ENCODE data around the gene CACNA1B. TPM values are rescaled to one million over a fixed set of nuclear protein-coding genes. Genes with fewer than 3 reads are reported as not detected.

The CACNA1B gene
- polyA plus RNA-seq, 2 of the 4 experiments (the other 2 are of a cell fraction): 0.03 to 0.06 TPM

DNA sequence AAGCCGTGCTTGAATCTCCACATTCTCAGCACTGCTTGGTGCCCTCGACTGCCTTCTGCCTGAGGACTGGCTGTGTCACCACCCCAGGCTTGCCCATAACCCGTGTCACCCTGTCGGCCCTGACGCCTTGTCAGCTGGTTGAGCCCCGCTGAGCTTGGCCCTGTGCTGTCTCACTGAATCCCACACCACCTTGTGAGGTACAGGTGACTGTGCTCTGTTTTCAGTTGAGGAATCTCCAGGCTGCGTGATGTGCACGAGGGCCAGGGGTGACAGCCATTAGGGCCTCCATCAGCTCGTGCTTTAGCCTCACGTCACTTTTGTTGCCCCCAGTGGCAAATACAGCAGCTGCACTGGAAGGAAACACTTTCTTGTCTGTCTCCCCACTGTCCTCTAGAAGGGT is 90.7 kb downstream of the CACNA1B start:
- ATAC-seq: peak in 1 of 2 experiments; percentile 77; a peak in 3 of 6 replicates
- WGBS (ENCODE audit: missing lambda C conversion rate): 43% methylated on average over 10 of the region's 10 CpGs
- no peaks in the 10 kb centered on the region for H3K4me1 ChIP-seq
- CTCF ChIA-PET: interaction anchor here (1.1 to 1.2 kb wide), 2 partner anchors 16 to 136 kb away, joined by 3 to 4 read pairs; no protein-coding TSS in a partner anchor
- POLR2A ChIA-PET: no interaction called here
- DNase-seq (ENCODE audit: low read depth in 1 of 2, low spot score in 1 of 2): peak in 1 of 2 experiments; percentile 29
- no peak overlapping the region for H3K4me2 ChIP-seq
- no peak overlapping the region for H3K27ac ChIP-seq
- no peaks in the 10 kb centered on the region for H3K9me3 ChIP-seq
- FAIRE-seq: no peak
- no peak for TF ChIP-seq CHD4 (IDR thresholded peaks at IDR 0.05; ENCODE audit: borderline replicate concordance)
- TF ChIP-seq SMC3 (IDR thresholded peaks at IDR 0.05): no peak
- no peak for TF ChIP-seq EHMT2 (IDR thresholded peaks at IDR 0.05; ENCODE audit: low read depth)
- TF ChIP-seq, protein P1, sequence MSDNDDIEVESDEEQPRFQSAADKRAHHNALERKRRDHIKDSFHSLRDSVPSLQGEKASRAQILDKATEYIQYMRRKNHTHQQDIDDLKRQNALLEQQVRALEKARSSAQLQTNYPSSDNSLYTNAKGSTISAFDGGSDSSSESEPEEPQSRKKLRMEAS (IDR thresholded peaks at IDR 0.05): no peak
- TF ChIP-seq, protein P2, sequence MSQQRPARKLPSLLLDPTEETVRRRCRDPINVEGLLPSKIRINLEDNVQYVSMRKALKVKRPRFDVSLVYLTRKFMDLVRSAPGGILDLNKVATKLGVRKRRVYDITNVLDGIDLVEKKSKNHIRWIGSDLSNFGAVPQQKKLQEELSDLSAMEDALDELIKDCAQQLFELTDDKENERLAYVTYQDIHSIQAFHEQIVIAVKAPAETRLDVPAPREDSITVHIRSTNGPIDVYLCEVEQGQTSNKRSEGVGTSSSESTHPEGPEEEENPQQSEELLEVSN (IDR thresholded peaks at IDR 0.05; ENCODE audit: borderline replicate concordance, low read depth): no peak
- no peak for TF ChIP-seq RFX5 (IDR thresholded peaks at IDR 0.05)
- no peak for TF ChIP-seq ESRRA (IDR thresholded peaks at IDR 0.05; ENCODE audit: borderline replicate concordance, low read length)
- TF ChIP-seq, protein P3, sequence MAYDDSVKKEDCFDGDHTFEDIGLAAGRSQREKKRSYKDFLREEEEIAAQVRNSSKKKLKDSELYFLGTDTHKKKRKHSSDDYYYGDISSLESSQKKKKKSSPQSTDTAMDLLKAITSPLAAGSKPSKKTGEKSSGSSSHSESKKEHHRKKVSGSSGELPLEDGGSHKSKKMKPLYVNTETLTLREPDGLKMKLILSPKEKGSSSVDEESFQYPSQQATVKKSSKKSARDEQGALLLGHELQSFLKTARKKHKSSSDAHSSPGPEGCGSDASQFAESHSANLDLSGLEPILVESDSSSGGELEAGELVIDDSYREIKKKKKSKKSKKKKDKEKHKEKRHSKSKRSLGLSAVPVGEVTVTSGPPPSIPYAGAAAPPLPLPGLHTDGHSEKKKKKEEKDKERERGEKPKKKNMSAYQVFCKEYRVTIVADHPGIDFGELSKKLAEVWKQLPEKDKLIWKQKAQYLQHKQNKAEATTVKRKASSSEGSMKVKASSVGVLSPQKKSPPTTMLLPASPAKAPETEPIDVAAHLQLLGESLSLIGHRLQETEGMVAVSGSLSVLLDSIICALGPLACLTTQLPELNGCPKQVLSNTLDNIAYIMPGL (CRISPR knock-in tag; IDR thresholded peaks at IDR 0.05; ENCODE audit: borderline replicate concordance): no peak
- TF ChIP-seq, protein P4, sequence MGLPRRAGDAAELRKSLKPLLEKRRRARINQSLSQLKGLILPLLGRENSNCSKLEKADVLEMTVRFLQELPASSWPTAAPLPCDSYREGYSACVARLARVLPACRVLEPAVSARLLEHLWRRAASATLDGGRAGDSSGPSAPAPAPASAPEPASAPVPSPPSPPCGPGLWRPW (IDR thresholded peaks at IDR 0.05): no peak
- TF ChIP-seq, protein P5, sequence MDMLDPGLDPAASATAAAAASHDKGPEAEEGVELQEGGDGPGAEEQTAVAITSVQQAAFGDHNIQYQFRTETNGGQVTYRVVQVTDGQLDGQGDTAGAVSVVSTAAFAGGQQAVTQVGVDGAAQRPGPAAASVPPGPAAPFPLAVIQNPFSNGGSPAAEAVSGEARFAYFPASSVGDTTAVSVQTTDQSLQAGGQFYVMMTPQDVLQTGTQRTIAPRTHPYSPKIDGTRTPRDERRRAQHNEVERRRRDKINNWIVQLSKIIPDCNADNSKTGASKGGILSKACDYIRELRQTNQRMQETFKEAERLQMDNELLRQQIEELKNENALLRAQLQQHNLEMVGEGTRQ (IDR thresholded peaks at IDR 0.05): no peak
- no peak for TF ChIP-seq HOXA7 (CRISPR knock-in tag; IDR thresholded peaks at IDR 0.05)
- no peak overlapping the region for H3K4me3 ChIP-seq

DNA sequence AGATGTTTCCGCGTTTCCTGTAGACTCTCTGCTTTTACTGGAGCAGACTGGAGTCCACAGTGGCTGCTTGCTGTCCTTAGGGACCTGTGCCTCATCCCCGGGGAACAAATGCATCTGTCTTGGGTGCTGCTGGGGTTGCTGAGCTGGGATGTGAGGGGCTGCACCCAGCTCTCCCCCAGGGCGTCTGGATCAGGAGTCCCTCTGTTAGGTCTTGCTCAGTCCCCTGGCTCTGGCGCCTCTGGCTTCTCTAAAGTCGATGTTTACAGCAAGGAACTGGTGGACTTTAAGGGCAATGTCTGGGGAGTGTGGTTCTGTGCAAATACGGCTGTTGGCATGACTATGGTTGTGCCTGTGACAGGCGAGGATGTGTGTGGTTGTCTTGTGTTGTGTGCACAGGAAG is 91.4 kb downstream of the CACNA1B start:
- ChIA-PET CTCF (interaction anchor here (1.1 to 1.2 kb wide), 2 partner anchors 17 to 135 kb away, joined by 3 to 4 read pairs; no protein-coding TSS in a partner anchor), POLR2A (no interaction called here)
- Histone ChIP-seq H3K9me3 (no peaks in the 10 kb centered on the region), H3K4me3 (no peak overlapping the region), H3K27ac (no peak overlapping the region), H3K4me1 (no peaks in the 10 kb centered on the region), H3K4me2 (no peak overlapping the region)
- TF ChIP-seq, protein P2 (IDR thresholded peaks at IDR 0.05; ENCODE audit: borderline replicate concordance, low read depth): no peak
- TF ChIP-seq, protein P6, sequence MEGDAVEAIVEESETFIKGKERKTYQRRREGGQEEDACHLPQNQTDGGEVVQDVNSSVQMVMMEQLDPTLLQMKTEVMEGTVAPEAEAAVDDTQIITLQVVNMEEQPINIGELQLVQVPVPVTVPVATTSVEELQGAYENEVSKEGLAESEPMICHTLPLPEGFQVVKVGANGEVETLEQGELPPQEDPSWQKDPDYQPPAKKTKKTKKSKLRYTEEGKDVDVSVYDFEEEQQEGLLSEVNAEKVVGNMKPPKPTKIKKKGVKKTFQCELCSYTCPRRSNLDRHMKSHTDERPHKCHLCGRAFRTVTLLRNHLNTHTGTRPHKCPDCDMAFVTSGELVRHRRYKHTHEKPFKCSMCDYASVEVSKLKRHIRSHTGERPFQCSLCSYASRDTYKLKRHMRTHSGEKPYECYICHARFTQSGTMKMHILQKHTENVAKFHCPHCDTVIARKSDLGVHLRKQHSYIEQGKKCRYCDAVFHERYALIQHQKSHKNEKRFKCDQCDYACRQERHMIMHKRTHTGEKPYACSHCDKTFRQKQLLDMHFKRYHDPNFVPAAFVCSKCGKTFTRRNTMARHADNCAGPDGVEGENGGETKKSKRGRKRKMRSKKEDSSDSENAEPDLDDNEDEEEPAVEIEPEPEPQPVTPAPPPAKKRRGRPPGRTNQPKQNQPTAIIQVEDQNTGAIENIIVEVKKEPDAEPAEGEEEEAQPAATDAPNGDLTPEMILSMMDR (IDR thresholded peaks at IDR 0.05): no peak
- TF ChIP-seq CBX8 (IDR thresholded peaks at IDR 0.05) (no peak), RNF2 (IDR thresholded peaks at IDR 0.05; ENCODE audit: borderline replicate concordance, low read depth) (no peak), POLR2AphosphoS2 (conservative IDR thresholded peaks at IDR 0.05; ENCODE audit: low read length) (no peak), KDM5A (IDR thresholded peaks at IDR 0.05) (no peak)
- FAIRE-seq (no peak), DNase-seq (ENCODE audit: low read depth in 1 of 2, low spot score in 1 of 2) (no peak), ATAC-seq (no peak)
- WGBS (ENCODE audit: missing lambda C conversion rate): 44% methylated on average over 6 of the region's 8 CpGs

DNA sequence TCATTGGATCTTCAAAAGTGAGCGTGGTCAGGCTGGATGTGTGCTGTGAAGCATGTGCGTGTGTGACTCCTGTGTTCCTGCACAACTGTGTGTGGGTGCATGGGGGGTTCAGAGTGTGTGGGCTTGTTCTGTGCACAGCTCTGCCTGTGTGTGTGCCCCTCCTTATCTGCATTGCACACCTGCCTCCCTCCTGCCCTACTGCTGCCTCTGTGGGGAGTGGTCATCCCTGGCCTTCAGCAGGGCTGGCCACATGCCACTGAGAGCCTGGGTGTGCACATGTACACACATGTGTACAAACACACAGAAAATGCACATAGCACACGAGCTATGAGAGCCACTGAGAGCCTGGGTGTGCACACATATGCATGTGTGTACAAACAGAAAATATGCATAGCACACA is 92.1 kb downstream of the CACNA1B start:
- no peak overlapping the region for H3K27ac ChIP-seq
- ATAC-seq (no peak), FAIRE-seq (no peak), DNase-seq (ENCODE audit: low read depth in 1 of 2, low spot score in 1 of 2) (no peak)
- H3K4me3 ChIP-seq: no peak overlapping the region
- ChIA-PET CTCF (no interaction called here), POLR2A (no interaction called here)
- 35% methylated on average over 3 of the region's 3 CpGs for WGBS (ENCODE audit: missing lambda C conversion rate)
- H3K4me2 ChIP-seq: no peak overlapping the region
- no peaks in the 10 kb centered on the region for H3K9me3 ChIP-seq
- H3K4me1 ChIP-seq: no peaks in the 10 kb centered on the region
- TF ChIP-seq EP300 (IDR thresholded peaks at IDR 0.05): no peak
- no peak for TF ChIP-seq MAFK (IDR thresholded peaks at IDR 0.05; ENCODE audit: partially characterized antibody)
- TF ChIP-seq CBX8 (IDR thresholded peaks at IDR 0.05): no peak
- no peak for TF ChIP-seq JUNB (IDR thresholded peaks at IDR 0.05)
- TF ChIP-seq POLR2A (IDR thresholded peaks at IDR 0.05; ENCODE audit: low read length): no peak
- TF ChIP-seq, protein P1 (IDR thresholded peaks at IDR 0.05): no peak
- TF ChIP-seq, protein P4 (IDR thresholded peaks at IDR 0.05): no peak
- TF ChIP-seq HOXB5 (CRISPR knock-in tag; IDR thresholded peaks at IDR 0.05): no peak
- no peak for TF ChIP-seq RAD21 (conservative IDR thresholded peaks at IDR 0.05 in 1 of 2, IDR thresholded peaks at IDR 0.05 in 1 of 2)
- TF ChIP-seq POLR2AphosphoS2 (conservative IDR thresholded peaks at IDR 0.05; ENCODE audit: low read length): no peak
- no peak for TF ChIP-seq RARB (CRISPR knock-in tag; IDR thresholded peaks at IDR 0.05)
- no peak for TF ChIP-seq FOSB (CRISPR knock-in tag; IDR thresholded peaks at IDR 0.05)
